GM21786 (cell line): Measurements from ENCODE around the gene NDUFA1.
"Not testable (repeated sequence)": the region's sequence is repeated elsewhere in the genome, so short reads cannot be mapped to it uniquely, and the experiment has no call there.

Experiments used
- ATAC-seq: cut with Tn5 transposase; IDR thresholded peaks from one replicate; pipeline ENCODE4 v1.9.1; 2021; ENCODE audit not compliant: unreplicated experiment

Gene NDUFA1

DNA sequence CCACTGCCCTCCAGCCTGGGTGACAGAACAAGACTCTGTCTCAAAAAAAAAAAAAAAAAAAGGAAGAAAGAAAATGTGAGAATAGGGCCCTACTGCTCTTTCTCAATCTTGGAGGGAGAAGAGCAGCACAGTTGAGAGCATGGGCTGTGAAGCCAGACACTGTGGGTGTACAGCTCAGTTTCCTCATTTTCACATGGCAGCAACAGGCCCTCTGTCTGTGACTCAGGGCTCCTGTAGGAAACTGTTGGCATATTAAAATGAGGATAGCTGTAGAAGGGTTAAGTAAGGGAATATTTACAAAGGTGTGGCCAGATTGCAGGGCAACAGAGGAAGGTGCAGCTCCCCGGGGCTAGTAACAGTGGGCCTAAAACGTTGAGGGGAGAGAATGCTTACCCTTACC, 27.5 kb downstream of the NDUFA1 start:
- ATAC-seq = no peak

DNA sequence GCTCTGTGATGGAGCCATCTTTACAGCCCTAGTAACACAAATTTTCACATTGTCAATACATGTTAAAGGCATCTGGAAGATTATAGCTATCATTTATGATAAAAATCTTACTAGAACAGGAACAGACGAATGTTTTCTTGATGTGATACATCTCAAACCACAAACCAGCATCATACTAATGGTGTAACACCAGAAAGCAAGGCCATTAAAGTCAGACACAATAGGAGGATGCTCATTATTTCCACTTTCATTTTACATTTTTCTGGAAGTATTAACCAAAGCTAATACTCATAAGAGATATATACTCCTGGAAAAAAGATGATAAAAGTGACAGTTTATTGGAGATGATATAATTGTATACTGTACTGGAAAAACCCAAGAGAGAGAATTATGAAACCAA, 29.3 kb downstream of the NDUFA1 start:
- ATAC-seq = no peak

DNA sequence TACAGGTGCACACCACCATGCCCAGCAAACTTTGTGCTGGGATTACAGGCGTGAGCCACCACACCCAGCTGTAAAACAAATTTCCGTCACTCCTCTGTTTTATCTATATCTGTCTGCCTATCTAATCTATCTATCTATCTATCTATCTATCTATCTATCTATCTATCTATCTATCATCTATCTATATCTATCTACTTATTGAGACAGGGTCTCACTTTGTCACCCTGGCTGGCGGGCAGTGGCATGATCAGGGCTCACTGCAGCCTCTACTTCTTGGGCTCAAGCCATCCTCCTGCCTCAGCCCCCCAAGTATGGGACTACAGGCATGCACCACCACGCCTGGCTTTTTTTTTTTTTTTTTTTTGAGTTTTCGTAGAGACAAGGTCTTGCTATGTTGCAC, 44.7 kb downstream of the NDUFA1 start:
- ATAC-seq = no peak

DNA sequence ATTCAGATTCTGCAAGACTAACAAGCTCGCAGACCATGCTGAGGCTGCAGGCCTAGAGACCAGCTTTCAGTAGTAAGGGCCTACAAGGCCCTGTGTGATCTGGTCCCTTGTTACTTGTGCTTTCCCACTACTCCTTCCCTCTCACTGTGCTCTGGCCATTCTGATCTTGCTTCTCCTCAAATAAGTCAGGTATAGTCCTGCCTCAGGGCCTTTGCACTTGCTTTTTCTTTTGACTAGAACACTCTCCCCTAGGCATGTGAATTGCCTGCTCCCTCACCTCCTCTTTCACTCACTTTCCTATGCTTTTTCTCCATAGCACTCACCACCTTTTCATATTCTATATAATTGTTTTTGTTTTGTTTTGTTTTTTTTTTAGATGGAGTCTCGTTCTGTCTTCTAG, 46.2 kb downstream of the NDUFA1 start:
- no peak for ATAC-seq

DNA sequence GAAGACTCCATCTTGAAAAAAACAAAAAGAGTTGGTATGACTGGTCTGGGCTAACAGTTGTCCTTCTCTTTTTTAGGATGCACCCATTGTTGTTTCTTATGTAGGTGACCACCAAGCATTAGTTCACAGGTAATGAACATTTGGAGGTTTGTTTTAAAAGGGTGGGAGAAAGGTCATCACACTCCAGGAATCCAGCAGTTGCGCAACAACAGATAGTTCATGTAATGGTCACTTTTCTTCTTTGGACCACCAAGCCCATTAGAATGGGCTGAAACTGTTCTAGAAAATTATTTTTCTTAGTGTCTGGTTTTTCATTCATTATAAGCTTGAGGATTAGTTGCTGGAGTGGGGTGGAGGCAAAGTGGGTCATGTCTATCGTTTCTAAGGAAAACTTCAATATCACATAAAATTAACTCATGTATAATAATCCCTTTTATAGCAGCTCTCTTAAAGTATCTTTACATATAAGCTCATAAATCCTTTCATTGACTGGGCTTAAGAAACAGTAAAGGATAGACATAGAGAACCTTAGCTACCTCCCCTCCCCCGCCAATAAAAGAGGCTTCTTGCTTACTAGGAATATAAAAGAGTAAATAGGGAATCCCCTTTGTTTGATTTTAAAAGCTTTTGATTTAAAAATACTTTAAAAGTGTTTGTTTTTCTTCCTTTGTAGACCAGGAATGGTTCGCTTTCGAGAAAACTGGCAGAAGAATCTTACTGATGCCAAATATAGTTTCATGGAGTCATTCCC, 48.4 kb downstream of the NDUFA1 start:
- no peak for ATAC-seq

DNA sequence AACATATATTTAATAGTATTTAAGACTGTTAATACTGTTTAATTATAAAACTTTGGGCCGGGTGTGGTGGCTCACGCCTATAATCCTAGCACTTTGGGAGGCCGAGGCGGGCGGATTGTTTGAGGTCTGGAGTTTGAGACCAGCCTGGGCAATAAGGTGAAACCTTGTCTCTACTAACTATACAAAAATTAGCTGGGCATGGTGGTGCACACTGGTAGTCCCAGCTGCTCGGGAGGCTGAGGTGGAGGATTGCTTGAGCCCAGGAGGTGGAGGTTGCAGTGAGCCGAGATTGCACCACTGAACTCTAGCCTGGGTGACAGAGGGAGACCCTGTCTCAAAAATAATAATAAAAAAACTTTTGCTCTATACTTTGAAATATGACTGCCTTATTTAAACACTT, 50.8 kb downstream of the NDUFA1 start:
- ATAC-seq = not testable (repeated sequence)
